ENCODE data around the gene IQCM.

The IQCM gene

GRCh38 chr4:149741186-149741831 is 74.3 kb downstream of the IQCM start:
- Histone ChIP-seq H3K4me3 (ENCODE audit: extremely low read depth, insufficient read depth, low read length, poor library complexity, severe bottlenecking) (no peak overlapping the region), H3K27ac (ENCODE audit: low read depth, low read length, severe bottlenecking) (no peak overlapping the region), H3K36me3 (ENCODE audit: control insufficient read depth, insufficient read depth, low read length) (no peaks in the 10 kb centered on the region), H3K4me1 (ENCODE audit: control insufficient read depth, insufficient read depth, low read length, poor library complexity, severe bottlenecking) (no peaks in the 10 kb centered on the region), H3K9me3 (ENCODE audit: control insufficient read depth, low read length) (no peaks in the 10 kb centered on the region)
- 100% methylated on average over 1 of the region's 1 CpG; no CpG with 5 or more reads in 1 of the 2 experiments for WGBS, 2 experiments (ENCODE audit: insufficient coverage in 2 of 2)

GRCh38 chr4:149738156-149738555 is 77.5 kb downstream of the IQCM start:
- no peaks in the 10 kb centered on the region for H3K9me3 ChIP-seq (ENCODE audit: control insufficient read depth, low read length)
- 67 to 82% methylated on average over 6 of the region's 7 CpGs for WGBS, 2 experiments (ENCODE audit: insufficient coverage in 2 of 2)
- H3K4me3 ChIP-seq (ENCODE audit: extremely low read depth, insufficient read depth, low read length, poor library complexity, severe bottlenecking), result no peak overlapping the region

GRCh38 chr4:149735796-149736195 is 79.8 kb downstream of the IQCM start:
- Histone ChIP-seq H3K9me3 (ENCODE audit: control insufficient read depth, low read length) (no peaks in the 10 kb centered on the region), H3K36me3 (ENCODE audit: control insufficient read depth, insufficient read depth, low read length) (no peaks in the 10 kb centered on the region), H3K4me1 (ENCODE audit: control insufficient read depth, insufficient read depth, low read length, poor library complexity, severe bottlenecking) (no peaks in the 10 kb centered on the region), H3K27ac (ENCODE audit: low read depth, low read length, severe bottlenecking) (no peak overlapping the region), H3K4me3 (ENCODE audit: extremely low read depth, insufficient read depth, low read length, poor library complexity, severe bottlenecking) (no peak overlapping the region)
- 83 to 100% methylated on average over 1 to 2 of the region's 3 CpGs for WGBS, 2 experiments (ENCODE audit: insufficient coverage in 2 of 2)

More at GRCh38 chr4:149738156-149738555, 77.5 kb downstream of the IQCM start:
- no peaks in the 10 kb centered on the region for H3K36me3 ChIP-seq (ENCODE audit: control insufficient read depth, insufficient read depth, low read length)
- no peaks in the 10 kb centered on the region for H3K4me1 ChIP-seq (ENCODE audit: control insufficient read depth, insufficient read depth, low read length, poor library complexity, severe bottlenecking)
- H3K27ac ChIP-seq (ENCODE audit: low read depth, low read length, severe bottlenecking), result no peak overlapping the region

- Histone ChIP-seq H3K36me3 (ENCODE audit: control insufficient read depth, insufficient read depth, low read length) (no peaks in the 10 kb centered on the region), H3K4me1 (ENCODE audit: control insufficient read depth, insufficient read depth, low read length, poor library complexity, severe bottlenecking) (no peaks in the 10 kb centered on the region), H3K9me3 (ENCODE audit: control insufficient read depth, low read length) (no peaks in the 10 kb centered on the region), H3K4me3 (ENCODE audit: extremely low read depth, insufficient read depth, low read length, poor library complexity, severe bottlenecking) (no peak overlapping the region), H3K27ac (ENCODE audit: low read depth, low read length, severe bottlenecking) (no peak overlapping the region)
- WGBS, 2 experiments (ENCODE audit: insufficient coverage in 2 of 2), result 83% methylated on average over 1 of the region's 1 CpG; no CpG with 5 or more reads in 1 of the 2 experiments
These were observed 87.2 kb downstream of the IQCM start for GRCh38 chr4:149728444-149728843.

- no peaks in the 10 kb centered on the region for H3K36me3 ChIP-seq (ENCODE audit: control insufficient read depth, insufficient read depth, low read length)
- no peak overlapping the region for H3K27ac ChIP-seq (ENCODE audit: low read depth, low read length, severe bottlenecking)
- H3K9me3 ChIP-seq (ENCODE audit: control insufficient read depth, low read length), result no peaks in the 10 kb centered on the region
- no peaks in the 10 kb centered on the region for H3K4me1 ChIP-seq (ENCODE audit: control insufficient read depth, insufficient read depth, low read length, poor library complexity, severe bottlenecking)
- H3K4me3 ChIP-seq (ENCODE audit: extremely low read depth, insufficient read depth, low read length, poor library complexity, severe bottlenecking), result no peak overlapping the region
- WGBS, 2 experiments (ENCODE audit: insufficient coverage in 2 of 2), result 63 to 100% methylated on average over 1 of the region's 1 CpG
These were observed 88.0 kb downstream of the IQCM start for GRCh38 chr4:149727663-149728062.

- Histone ChIP-seq H3K4me1 (ENCODE audit: control insufficient read depth, insufficient read depth, low read length, poor library complexity, severe bottlenecking) (no peaks in the 10 kb centered on the region), H3K4me3 (ENCODE audit: extremely low read depth, insufficient read depth, low read length, poor library complexity, severe bottlenecking) (no peak overlapping the region)
- WGBS, 2 experiments (ENCODE audit: insufficient coverage in 2 of 2), result no CpG with 5 or more reads among the region's 2 CpGs
These were observed 92.6 kb downstream of the IQCM start for GRCh38 chr4:149723065-149723464.

GRCh38 chr4:149719806-149720205 is 95.8 kb downstream of the IQCM start:
- Histone ChIP-seq H3K9me3 (ENCODE audit: control insufficient read depth, low read length) (peaks cover 4% of the 10 kb centered on the region), H3K36me3 (ENCODE audit: control insufficient read depth, insufficient read depth, low read length) (no peaks in the 10 kb centered on the region)
- 80% methylated on average over 1 of the region's 1 CpG; no CpG with 5 or more reads in 1 of the 2 experiments for WGBS, 2 experiments (ENCODE audit: insufficient coverage in 2 of 2)

More at GRCh38 chr4:149723065-149723464, 92.6 kb downstream of the IQCM start:
- H3K36me3 ChIP-seq (ENCODE audit: control insufficient read depth, insufficient read depth, low read length), result no peaks in the 10 kb centered on the region
- H3K27ac ChIP-seq (ENCODE audit: low read depth, low read length, severe bottlenecking), result no peak overlapping the region
- no peaks in the 10 kb centered on the region for H3K9me3 ChIP-seq (ENCODE audit: control insufficient read depth, low read length)

GRCh38 chr4:149719357-149719756 is 96.3 kb downstream of the IQCM start:
- no peaks in the 10 kb centered on the region for H3K36me3 ChIP-seq (ENCODE audit: control insufficient read depth, insufficient read depth, low read length)
- no peaks in the 10 kb centered on the region for H3K4me1 ChIP-seq (ENCODE audit: control insufficient read depth, insufficient read depth, low read length, poor library complexity, severe bottlenecking)
- H3K27ac ChIP-seq (ENCODE audit: low read depth, low read length, severe bottlenecking), result no peak overlapping the region
- H3K4me3 ChIP-seq (ENCODE audit: extremely low read depth, insufficient read depth, low read length, poor library complexity, severe bottlenecking), result no peak overlapping the region
- H3K9me3 ChIP-seq (ENCODE audit: control insufficient read depth, low read length), result peaks cover 4% of the 10 kb centered on the region

More at GRCh38 chr4:149719806-149720205, 95.8 kb downstream of the IQCM start:
- H3K27ac ChIP-seq (ENCODE audit: low read depth, low read length, severe bottlenecking), result no peak overlapping the region
- H3K4me1 ChIP-seq (ENCODE audit: control insufficient read depth, insufficient read depth, low read length, poor library complexity, severe bottlenecking), result no peaks in the 10 kb centered on the region
- H3K4me3 ChIP-seq (ENCODE audit: extremely low read depth, insufficient read depth, low read length, poor library complexity, severe bottlenecking), result no peak overlapping the region

GRCh38 chr4:149718500-149718899 is 97.1 kb downstream of the IQCM start:
- Histone ChIP-seq H3K4me3 (ENCODE audit: extremely low read depth, insufficient read depth, low read length, poor library complexity, severe bottlenecking) (no peak overlapping the region), H3K27ac (ENCODE audit: low read depth, low read length, severe bottlenecking) (no peak overlapping the region), H3K9me3 (ENCODE audit: control insufficient read depth, low read length) (peaks cover 4% of the 10 kb centered on the region), H3K4me1 (ENCODE audit: control insufficient read depth, insufficient read depth, low read length, poor library complexity, severe bottlenecking) (no peaks in the 10 kb centered on the region), H3K36me3 (ENCODE audit: control insufficient read depth, insufficient read depth, low read length) (no peaks in the 10 kb centered on the region)
- 91 to 93% methylated on average over 3 of the region's 3 CpGs for WGBS, 2 experiments (ENCODE audit: insufficient coverage in 2 of 2)

GRCh38 chr4:149716728-149717127 is 98.9 kb downstream of the IQCM start:
- Histone ChIP-seq H3K9me3 (ENCODE audit: control insufficient read depth, low read length) (peaks cover 4% of the 10 kb centered on the region), H3K4me3 (ENCODE audit: extremely low read depth, insufficient read depth, low read length, poor library complexity, severe bottlenecking) (no peak overlapping the region), H3K36me3 (ENCODE audit: control insufficient read depth, insufficient read depth, low read length) (no peaks in the 10 kb centered on the region), H3K4me1 (ENCODE audit: control insufficient read depth, insufficient read depth, low read length, poor library complexity, severe bottlenecking) (no peaks in the 10 kb centered on the region), H3K27ac (ENCODE audit: low read depth, low read length, severe bottlenecking) (no peak overlapping the region)
- 100% methylated on average over 1 of the region's 1 CpG for WGBS, 2 experiments (ENCODE audit: insufficient coverage in 2 of 2)

- Histone ChIP-seq H3K9me3 (ENCODE audit: control insufficient read depth, low read length) (peaks cover 4% of the 10 kb centered on the region), H3K27ac (ENCODE audit: low read depth, low read length, severe bottlenecking) (no peak overlapping the region), H3K36me3 (ENCODE audit: control insufficient read depth, insufficient read depth, low read length) (no peaks in the 10 kb centered on the region), H3K4me3 (ENCODE audit: extremely low read depth, insufficient read depth, low read length, poor library complexity, severe bottlenecking) (no peak overlapping the region), H3K4me1 (ENCODE audit: control insufficient read depth, insufficient read depth, low read length, poor library complexity, severe bottlenecking) (no peaks in the 10 kb centered on the region)
- WGBS, 2 experiments (ENCODE audit: insufficient coverage in 2 of 2), result 82 to 86% methylated on average over 13 to 14 of the region's 14 CpGs
These were observed 99.6 kb downstream of the IQCM start for GRCh38 chr4:149715822-149716585.

Measured in mesodermal cell (in vitro differentiated cells).